IMR-90 (cell line): ENCODE results near the gene CDKN1C. TPM values are rescaled to one million over a fixed set of nuclear protein-coding genes. Genes with fewer than 3 reads are reported as not detected.

ENCODE experiments used
- ATAC-seq: fragments of 200-7000 bp; cut with Tn5 transposase; 2 replicates; pipeline ENCODE4 v1.9.1; 2020; ENCODE audit warnings: low read depth, mild to moderate bottlenecking, moderate library complexity
- BruUV-seq: library from RNA; stranded (reverse); fragments of 400-500 nt; replicated peaks from 2 replicates; lab custom pipeline; 2021; lab: Mats Ljungman, UMichigan
- CTCF ChIA-PET: fragments of 300-600 bp; formaldehyde crosslinking; extraction: SDS; loops from one replicate; lab custom pipeline; 2021; ENCODE audit warnings: antibody characterized with exemption; lab: Yijun Ruan, JAX
- POLR2A ChIA-PET: fragments of 300-600 bp; sonication (Branson Sonifier 250); formaldehyde crosslinking; loops from one replicate; lab custom pipeline; 2022; ENCODE audit warnings: antibody characterized with exemption; ENCODE audit not compliant: unreplicated experiment; lab: Charles Lee
- DNase-seq: peaks from one replicate; pipeline ENCODE4 v3.0.0; 2013
- H2AFZ ChIP-seq: replicated peaks from 2 replicates; pipeline ENCODE3; 2013; ENCODE audit warnings: low read length, mild to moderate bottlenecking; ENCODE audit not compliant: poor library complexity
- H2AK5ac ChIP-seq: 2 replicates; pipeline ENCODE4 v1.6.1; 2013; ENCODE audit warnings: low read depth, low read length, inconsistent platforms
- H2AK9ac ChIP-seq: replicated peaks from 2 replicates; pipeline ENCODE3; 2013; ENCODE audit warnings: mild to moderate bottlenecking, low read depth, low read length, moderate library complexity; ENCODE audit not compliant: poor library complexity
- H2BK120ac ChIP-seq: 2 replicates; pipeline ENCODE4 v1.6.1; 2013; ENCODE audit warnings: low read depth, low read length, inconsistent platforms
- H2BK15ac ChIP-seq: 3 replicates; pipeline ENCODE4 v1.6.1; 2013; ENCODE audit warnings: low read depth, low read length, inconsistent platforms
- H2BK20ac ChIP-seq: 2 replicates; pipeline ENCODE4 v1.6.1; 2013; ENCODE audit warnings: low read depth, mild to moderate bottlenecking, inconsistent platforms, low read length, moderate library complexity
- H2BK5ac ChIP-seq: 2 replicates; pipeline ENCODE4 v1.6.1; 2013; ENCODE audit warnings: mild to moderate bottlenecking, low read depth, low read length, inconsistent platforms; ENCODE audit not compliant: poor library complexity, severe bottlenecking
- H3K14ac ChIP-seq: replicated peaks from 2 replicates; pipeline ENCODE4 v1.6.1; 2013; ENCODE audit warnings: low read depth, low read length, inconsistent platforms
- H3K18ac ChIP-seq: 2 replicates; pipeline ENCODE4 v1.6.1; 2013; ENCODE audit warnings: low read depth, low read length, control low read depth
- H3K23ac ChIP-seq: 2 replicates; pipeline ENCODE4 v1.6.1; 2013; ENCODE audit warnings: low read depth, low read length, inconsistent platforms
- H3K27ac ChIP-seq: 2 replicates; pipeline ENCODE4 v1.5.1; 2013; ENCODE audit warnings: mild to moderate bottlenecking, control low read depth, low read length; ENCODE audit not compliant: insufficient read depth
- H3K27me3 ChIP-seq: 2 replicates; pipeline ENCODE4 v1.6.1; 2013; ENCODE audit warnings: low read length; ENCODE audit not compliant: control insufficient read depth, insufficient read depth
- H3K36me3 ChIP-seq: 2 replicates; pipeline ENCODE4 v1.6.1; 2013; ENCODE audit warnings: low read length, mixed read lengths; ENCODE audit not compliant: control insufficient read depth, insufficient read depth
- H3K4ac ChIP-seq: 2 replicates; pipeline ENCODE4 v1.6.1; 2013; ENCODE audit warnings: low read depth, low read length, inconsistent platforms
- H3K4me1 ChIP-seq: 2 replicates; pipeline ENCODE4 v1.6.1; 2013; ENCODE audit warnings: low read length, mixed read lengths; ENCODE audit not compliant: control insufficient read depth, insufficient read depth
- H3K4me2 ChIP-seq: 2 replicates; pipeline ENCODE4 v1.6.1; 2013; ENCODE audit warnings: low read depth, mild to moderate bottlenecking, control low read depth, low read length, moderate library complexity
- H3K4me3 ChIP-seq: 2 replicates; pipeline ENCODE4 v1.5.1; 2013; ENCODE audit warnings: low read depth, mild to moderate bottlenecking, control low read depth, low read length, moderate library complexity; ENCODE audit not compliant: insufficient read depth
- H3K56ac ChIP-seq: 2 replicates; pipeline ENCODE4 v1.6.1; 2013; ENCODE audit warnings: low read length, inconsistent platforms; ENCODE audit not compliant: insufficient read depth; ENCODE audit errors: extremely low read depth
- H3K79me1 ChIP-seq, 2 experiments: 2 replicates each; pipeline ENCODE4 v1.6.1; 2013; ENCODE audit warnings: low read length in 2 of 2, inconsistent platforms in 1 of 2, low read depth in 1 of 2
- H3K9ac ChIP-seq: 2 replicates; pipeline ENCODE4 v1.6.1; 2013; ENCODE audit warnings: low read depth, low read length, control low read depth
- H3K9me1 ChIP-seq: 2 replicates; pipeline ENCODE4 v1.6.1; 2013; ENCODE audit warnings: low read length, inconsistent platforms; ENCODE audit not compliant: insufficient read depth
- H3K9me3 ChIP-seq: 2 replicates; pipeline ENCODE4 v1.6.1; 2013; ENCODE audit warnings: low read length; ENCODE audit not compliant: control insufficient read depth, insufficient read depth
- H4K20me1 ChIP-seq: 2 replicates; pipeline ENCODE4 v1.6.1; 2013; ENCODE audit warnings: low read length, inconsistent platforms; ENCODE audit not compliant: insufficient read depth
- H4K5ac ChIP-seq: 2 replicates; pipeline ENCODE4 v1.6.1; 2013; ENCODE audit warnings: mild to moderate bottlenecking, low read depth, low read length, control low read depth
- H4K8ac ChIP-seq, 2 experiments: 2 replicates each; pipeline ENCODE4 v1.6.1; 2013; ENCODE audit warnings: low read depth in 2 of 2, low read length in 2 of 2, control low read depth in 1 of 2, inconsistent platforms in 1 of 2
- H4K91ac ChIP-seq: 2 replicates; pipeline ENCODE4 v1.6.1; 2013; ENCODE audit warnings: low read depth, low read length, inconsistent platforms; ENCODE audit not compliant: insufficient read depth
- BHLHE40 ChIP-seq: fragments of 150-350 bp; IDR thresholded peaks from 2 replicates; pipeline ENCODE4 v1.6.1; 2016; ENCODE audit warnings: mild to moderate bottlenecking, low read depth, low read length
- CEBPB ChIP-seq: IDR thresholded peaks from 2 replicates; pipeline ENCODE4 v1.6.1; 2012; ENCODE audit warnings: low read depth, low read length, improper control_type of control experiment
- CHD1 ChIP-seq: IDR thresholded peaks from 2 replicates; pipeline ENCODE4 v1.6.1; 2012; ENCODE audit warnings: low read depth, low read length, improper control_type of control experiment
- ELK1 ChIP-seq: fragments of 150-350 bp; IDR thresholded peaks from 2 replicates; pipeline ENCODE4 v1.6.1; 2016; ENCODE audit warnings: low read depth, mild to moderate bottlenecking, low read length, moderate library complexity, borderline replicate concordance
- FOS ChIP-seq: fragments of 150-350 bp; IDR thresholded peaks from 2 replicates; pipeline ENCODE4 v1.6.1; 2016; ENCODE audit warnings: low read depth, low read length
- MAFK ChIP-seq: IDR thresholded peaks from 2 replicates; pipeline ENCODE4 v1.6.1; 2012; ENCODE audit warnings: low read depth, low read length, improper control_type of control experiment
- MAZ ChIP-seq: IDR thresholded peaks from 2 replicates; pipeline ENCODE4 v1.6.1; 2012; ENCODE audit warnings: low read depth, mild to moderate bottlenecking, low read length, improper control_type of control experiment, moderate library complexity, borderline replicate concordance
- MXI1 ChIP-seq: IDR thresholded peaks from 2 replicates; pipeline ENCODE4 v1.6.1; 2012; ENCODE audit warnings: low read depth, mild to moderate bottlenecking, low read length, moderate library complexity, borderline replicate concordance
- NFE2L2 ChIP-seq: fragments of 150-350 bp; IDR thresholded peaks from 2 replicates; pipeline ENCODE4 v1.6.1; 2016; ENCODE audit warnings: low read depth, mild to moderate bottlenecking, low read length
- POLR2A ChIP-seq: IDR thresholded peaks from 2 replicates; pipeline ENCODE4 v1.6.1; 2012; ENCODE audit warnings: mild to moderate bottlenecking, low read depth, low read length
- RAD21 ChIP-seq: IDR thresholded peaks from 2 replicates; pipeline ENCODE4 v1.6.1; 2012; ENCODE audit warnings: low read length, improper control_type of control experiment
- RCOR1 ChIP-seq: IDR thresholded peaks from 2 replicates; pipeline ENCODE4 v1.6.1; 2012; ENCODE audit warnings: mild to moderate bottlenecking, low read length, improper control_type of control experiment; ENCODE audit not compliant: insufficient replicate concordance
- RFX5 ChIP-seq: IDR thresholded peaks from 2 replicates; pipeline ENCODE4 v1.8.0; 2012; ENCODE audit warnings: low read depth, mild to moderate bottlenecking, low read length, moderate library complexity
- SMC3 ChIP-seq: fragments of 150-350 bp; IDR thresholded peaks from 2 replicates; pipeline ENCODE4 v1.6.1; 2016; ENCODE audit warnings: low read depth, mild to moderate bottlenecking, antibody characterized with exemption, low read length, moderate library complexity
- USF2 ChIP-seq: fragments of 150-350 bp; IDR thresholded peaks from 2 replicates; pipeline ENCODE4 v1.6.1; 2017; ENCODE audit warnings: mild to moderate bottlenecking, antibody characterized with exemption, low read length, low read depth
- WGBS, 2 experiments: methylation state at CpG; one replicate each; pipeline versions ENCODE4 v1.1.5 to v1.1.7; 2013; ENCODE audit warnings: missing lambda C conversion rate in 2 of 2; ENCODE audit not compliant: insufficient read length in 1 of 2; ENCODE audit errors: extremely low coverage in 2 of 2; 5-methylcytosine and 5-hydroxymethylcytosine counted together
- dilution Hi-C: fragments of 300-500 bp; cut with HindIII; formaldehyde crosslinking; loops from one replicate; pipeline ENCODE4 v1.14.3; 2018; ENCODE audit warnings: low sequenced_read_pairs; ENCODE audit not compliant: unreplicated experiment
- in situ Hi-C: fragments of 300-500 bp; cut with MboI; formaldehyde crosslinking; loops from 3 replicates; pipeline ENCODE4 v1.14.3; 2019; ENCODE audit warnings: low sequenced_read_pairs, inconsistent platforms, mixed read lengths
- intact Hi-C: fragments of 100-400 bp; cut with micrococcal nuclease; formaldehyde crosslinking; loops from 2 replicates; pipeline ENCODE4 v1.10.0; 2022
- polyA plus RNA-seq, 3 experiments: library from polyadenylated mRNA; depleted of rRNA; stranded (reverse); fragments of >200 nt; gene quantifications; 2 replicates each; pipeline ENCODE4 v1.2.3, GENCODE V29; 2012; ENCODE audit warnings: low replicate concordance in 1 of 3
- total RNA-seq: library from RNA; depleted of rRNA; stranded (reverse); fragments of >200 nt; gene quantifications from 2 replicates; pipeline ENCODE4 v1.2.3, GENCODE V29; 2012
- TF ChIP-seq, protein P1 (sequence below): conservative IDR thresholded peaks from 2 replicates; pipeline ENCODE4 v1.5.1; 2012; ENCODE audit warnings: mild to moderate bottlenecking, low read depth, low read length, improper control_type of control experiment

Gene CDKN1C
- total and polyA plus RNA-seq, 2 of the 4 experiments (the other 2 are of a cell fraction): 1.6 to 3.0 TPM

DNA sequence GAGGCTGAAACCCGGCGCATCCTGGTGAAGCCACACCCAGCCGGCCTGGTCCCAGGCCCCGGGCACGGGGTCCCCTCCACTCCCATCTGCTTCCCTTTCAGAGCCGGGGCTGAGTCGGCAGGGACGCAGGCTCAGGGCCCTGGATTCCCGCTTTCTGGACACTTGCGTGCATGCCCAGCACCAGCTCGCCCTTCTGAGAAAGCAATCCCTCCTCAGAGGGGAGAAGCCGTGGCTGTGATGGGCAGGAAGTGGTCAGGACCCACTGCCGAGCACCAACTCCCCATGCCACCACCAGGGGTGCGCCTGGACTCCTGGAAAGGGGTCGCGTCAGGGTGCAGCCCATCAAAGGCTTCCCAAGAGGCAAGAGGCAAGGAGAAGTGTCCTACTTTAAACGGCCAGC lies 15.1 kb downstream of the CDKN1C start:
- ChIA-PET POLR2A (no interaction called here), CTCF (no interaction called here)
- dilution Hi-C loops (no loop called here), in situ Hi-C loops (no loop called here), intact Hi-C loops (no loop called here)
- no peak overlapping the region for H3K18ac ChIP-seq
- H2BK20ac ChIP-seq: no peak overlapping the region
- no peak overlapping the region for H3K4me2 ChIP-seq
- H4K91ac ChIP-seq: no peak overlapping the region
- no peak overlapping the region for H2AK5ac ChIP-seq
- no peak overlapping the region for H3K9ac ChIP-seq
- no peak overlapping the region for H3K27ac ChIP-seq
- no peak overlapping the region for H2BK15ac ChIP-seq
- no peaks in the 10 kb centered on the region for H3K36me3 ChIP-seq
- peak overlapping the region; percentile 7 for H2AFZ ChIP-seq
- no peaks in the 10 kb centered on the region for H4K20me1 ChIP-seq
- peaks cover 2% of the 10 kb centered on the region; the same call in 1 of the 2 replicates for H3K4me1 ChIP-seq
- H2BK120ac ChIP-seq: no peak overlapping the region
- ATAC-seq: no peak
- H3K14ac ChIP-seq: no peak overlapping the region
- H2AK9ac ChIP-seq: no peak overlapping the region
- WGBS, 2 experiments: 60% methylated on average over 1 of the region's 17 CpGs; no CpG with 5 or more reads in 1 of the 2 experiments
- DNase-seq: no peak
- no peak overlapping the region for H3K56ac ChIP-seq
- H4K8ac ChIP-seq: no peak overlapping the region
- BruUV-seq: no TSS peak
- no peak overlapping the region for H2BK5ac ChIP-seq
- no peak overlapping the region for H4K5ac ChIP-seq
- no peaks in the 10 kb centered on the region for H3K9me1 ChIP-seq
- H3K79me1 ChIP-seq: no peaks in the 10 kb centered on the region
- H3K4ac ChIP-seq: no peak overlapping the region
- peaks cover 59% of the 10 kb centered on the region for H3K27me3 ChIP-seq
- H3K4me3 ChIP-seq: no peak overlapping the region
- no peak for TF ChIP-seq RCOR1
- no peak for TF ChIP-seq ELK1
- no peak for TF ChIP-seq MAFK
- no peak for TF ChIP-seq BHLHE40
- TF ChIP-seq POLR2A: no peak
- TF ChIP-seq MAZ: no peak
- TF ChIP-seq SMC3: no peak
- TF ChIP-seq, protein P1, sequence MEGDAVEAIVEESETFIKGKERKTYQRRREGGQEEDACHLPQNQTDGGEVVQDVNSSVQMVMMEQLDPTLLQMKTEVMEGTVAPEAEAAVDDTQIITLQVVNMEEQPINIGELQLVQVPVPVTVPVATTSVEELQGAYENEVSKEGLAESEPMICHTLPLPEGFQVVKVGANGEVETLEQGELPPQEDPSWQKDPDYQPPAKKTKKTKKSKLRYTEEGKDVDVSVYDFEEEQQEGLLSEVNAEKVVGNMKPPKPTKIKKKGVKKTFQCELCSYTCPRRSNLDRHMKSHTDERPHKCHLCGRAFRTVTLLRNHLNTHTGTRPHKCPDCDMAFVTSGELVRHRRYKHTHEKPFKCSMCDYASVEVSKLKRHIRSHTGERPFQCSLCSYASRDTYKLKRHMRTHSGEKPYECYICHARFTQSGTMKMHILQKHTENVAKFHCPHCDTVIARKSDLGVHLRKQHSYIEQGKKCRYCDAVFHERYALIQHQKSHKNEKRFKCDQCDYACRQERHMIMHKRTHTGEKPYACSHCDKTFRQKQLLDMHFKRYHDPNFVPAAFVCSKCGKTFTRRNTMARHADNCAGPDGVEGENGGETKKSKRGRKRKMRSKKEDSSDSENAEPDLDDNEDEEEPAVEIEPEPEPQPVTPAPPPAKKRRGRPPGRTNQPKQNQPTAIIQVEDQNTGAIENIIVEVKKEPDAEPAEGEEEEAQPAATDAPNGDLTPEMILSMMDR: no peak
- no peak for TF ChIP-seq NFE2L2
- TF ChIP-seq RAD21: no peak
- TF ChIP-seq FOS: no peak
- no peak for TF ChIP-seq RFX5
- TF ChIP-seq CEBPB: no peak
- TF ChIP-seq CHD1: no peak
- no peak for TF ChIP-seq MXI1
- TF ChIP-seq USF2: no peak
- peaks cover 15% of the 10 kb centered on the region for H3K9me3 ChIP-seq
- H3K23ac ChIP-seq: no peak overlapping the region
